Measurements from ENCODE around the gene GNAZ. TPM values are rescaled to one million over a fixed set of nuclear protein-coding genes. Genes with fewer than 3 reads are reported as not detected.

The GNAZ gene
- 120 TPM for total RNA-seq

DNA sequence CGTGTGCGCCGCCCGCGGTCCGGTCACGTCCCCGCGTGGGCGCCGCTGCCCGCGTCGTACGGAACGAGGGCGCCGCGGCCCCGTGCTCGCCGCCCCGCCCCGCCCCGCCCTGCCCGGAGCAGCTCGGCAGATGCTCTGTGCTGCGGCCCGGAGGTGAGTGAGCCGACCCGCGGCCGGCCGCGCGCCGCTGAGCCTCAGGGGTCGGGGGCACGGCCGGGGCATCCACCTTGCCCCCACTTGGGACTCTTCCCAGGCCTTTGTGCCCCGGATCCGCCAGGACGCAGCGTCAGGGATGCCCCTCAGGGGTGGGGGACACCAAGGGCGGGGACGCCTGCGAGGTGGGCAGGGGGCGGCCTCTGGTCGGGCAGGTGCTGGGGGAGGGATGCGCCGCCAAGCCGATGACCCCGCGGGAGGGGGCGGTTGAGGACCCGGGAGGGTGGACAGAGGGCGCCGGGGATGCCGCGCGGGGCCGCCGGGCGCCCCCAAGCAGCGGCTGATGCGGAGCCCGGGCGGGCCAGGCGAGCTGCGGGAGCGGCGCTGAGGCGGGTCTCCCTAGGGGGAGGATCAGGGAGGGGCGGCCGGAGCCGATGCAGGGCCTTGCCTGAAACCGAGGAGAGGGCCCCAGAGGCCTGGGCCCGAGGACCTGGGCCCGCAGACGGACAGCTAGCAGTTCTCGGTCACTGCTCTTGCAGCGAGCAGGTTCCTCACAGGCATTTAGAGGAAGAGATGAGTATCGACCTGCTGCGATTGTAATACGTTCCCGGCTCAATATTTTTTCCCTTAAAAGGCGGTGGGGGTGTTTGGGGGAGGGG lies at the start of gene GNAZ:
Gene GNAZ, plus strand, starts transcription at position 102 of the 812 bp plus-strand sequence. CDS start 25,177 bp downstream, outside the sequence.

DNA sequence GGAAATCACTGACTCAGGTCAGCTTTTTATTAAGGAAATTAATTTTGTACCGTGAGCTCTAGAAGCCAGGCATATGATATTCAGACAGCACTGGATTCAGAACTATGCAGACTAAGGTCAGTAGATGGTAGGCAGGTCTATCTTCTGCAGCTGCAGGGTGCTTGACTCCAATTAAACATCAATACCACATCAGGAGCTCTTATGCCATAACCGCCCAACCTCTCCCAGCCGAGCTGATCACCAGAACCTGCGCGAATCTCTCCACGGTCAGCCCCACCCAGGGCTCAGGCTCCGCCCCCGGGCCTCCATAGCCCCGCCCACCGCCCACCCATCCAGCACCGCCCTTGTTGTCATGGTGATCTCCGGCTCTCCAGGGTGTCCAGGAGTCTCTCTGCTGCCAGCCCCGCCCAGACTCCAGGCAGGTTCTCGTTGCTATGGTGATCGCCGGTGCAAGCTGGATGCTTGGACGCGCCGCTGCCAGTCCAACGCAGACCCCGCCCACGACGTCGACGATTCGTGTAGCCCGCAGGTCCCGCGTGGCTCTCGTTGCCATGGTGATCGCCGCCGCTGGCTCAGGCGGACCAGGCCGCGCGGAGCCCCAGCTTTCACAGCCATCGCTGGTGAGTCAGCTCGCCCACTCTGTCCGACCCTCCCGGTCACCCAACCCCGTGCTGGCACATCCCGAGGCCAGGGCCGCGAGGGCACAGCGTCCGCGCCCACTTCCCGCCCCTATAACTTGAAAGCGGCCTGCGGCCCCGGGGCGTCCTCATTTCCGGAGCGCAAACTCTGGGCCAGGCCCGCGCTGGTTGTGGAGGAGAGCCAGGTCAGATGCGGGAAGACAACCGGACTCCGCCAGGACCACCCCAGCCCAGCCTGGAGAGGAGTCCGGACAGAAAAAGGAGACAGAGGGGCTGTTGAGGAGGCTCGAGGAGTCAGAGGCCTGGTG lies 74.9 kb downstream of the GNAZ start, which contains the start of gene RAB36:
Gene RAB36, plus strand, starts transcription at position 546 of the 946 bp plus-strand sequence. CDS start 1,140 bp downstream, outside the sequence.

Small RNA genes lying within 50 kb of the gene (small RNA-seq; reads per million reads assigned to genes)
- gene RF00017 (not detected), gene RF00066 (not detected)

Other genes with a start within 250 kb of the GNAZ start
- not detected for gene IGLL5, start 182.7 kb upstream of the GNAZ start, total RNA-seq
- 6.9 TPM for gene RSPH14, start 71.5 kb downstream of the GNAZ start, total RNA-seq
- 7.4 TPM for gene RAB36, start 75.0 kb downstream of the GNAZ start, total RNA-seq
- gene BCR, start 110.0 kb downstream of the GNAZ start, total RNA-seq = 48.0 TPM